Adrenal gland (tissue), 5 donors: ENCODE results near the gene PSG1.
"Not testable (repeated sequence)": the region's sequence is repeated elsewhere in the genome, so short reads cannot be mapped to it uniquely, and the experiment has no call there.

Experiments used
- CTCF ChIP-seq, 6 experiments: fragments of 450-650 bp in 4 of 6; fragments of 200-600 bp in 2 of 6; sonication (generic) in 1 of 6; IDR thresholded peaks; 1 replicate in 5 of 6; 2 replicates in 1 of 6; pipeline versions ENCODE4 v1.5.1 to v1.8.0; 2016 to 2021; ENCODE audit warnings: antibody characterized with exemption in 6 of 6, mild to moderate bottlenecking in 2 of 6, moderate library complexity in 1 of 6
- POLR2A ChIP-seq, 2 donors: fragments of 450-650 bp; IDR thresholded peaks; one replicate each; pipeline ENCODE4 v1.6.1; 2017; ENCODE audit warnings: antibody characterized with exemption in 2 of 2, mild to moderate bottlenecking in 2 of 2, moderate library complexity in 1 of 2
- donor health status: DM: no; HTN: no; CAD: no.

- not testable (repeated sequence) for TF ChIP-seq POLR2A (IDR thresholded peaks at IDR 0.05)
- TF ChIP-seq CTCF (IDR thresholded peaks at IDR 0.05): peak; percentile 17 to 42 (median 33)
Observed at GRCh38 chr19:42923106-42923505, 43.6 kb upstream of the PSG1 start.
